Glutamatergic neuron (in vitro differentiated cells): ENCODE results near the gene NFATC2. TPM values are rescaled to one million over a fixed set of nuclear protein-coding genes. Genes with fewer than 3 reads are reported as not detected.

Experiments
- DNase-seq: peaks from one replicate; pipeline ENCODE4 v3.0.0; 2022
- H3K27ac Mint-ChIP-seq: one replicate; pipeline ENCODE4 v1.8.0; 2020; ENCODE audit warnings: mild to moderate bottlenecking, mixed read lengths, inconsistent platforms; ENCODE audit not compliant: unreplicated experiment
- H3K27me3 Mint-ChIP-seq: one replicate; pipeline ENCODE4 v1.8.0; 2020; ENCODE audit warnings: mild to moderate bottlenecking, moderate library complexity, mixed read lengths, inconsistent platforms; ENCODE audit not compliant: unreplicated experiment
- H3K36me3 Mint-ChIP-seq: one replicate; pipeline ENCODE4 v1.8.0; 2020; ENCODE audit warnings: mild to moderate bottlenecking, mixed read lengths, inconsistent platforms; ENCODE audit not compliant: unreplicated experiment
- H3K4me1 Mint-ChIP-seq: one replicate; pipeline ENCODE4 v1.8.0; 2020; ENCODE audit warnings: mild to moderate bottlenecking, low read depth, mixed read lengths, inconsistent platforms; ENCODE audit not compliant: unreplicated experiment
- H3K4me3 Mint-ChIP-seq: one replicate; pipeline ENCODE4 v1.8.0; 2020; ENCODE audit warnings: mild to moderate bottlenecking, mixed read lengths, inconsistent platforms; ENCODE audit not compliant: unreplicated experiment
- H3K9me3 Mint-ChIP-seq: one replicate; pipeline ENCODE4 v1.8.0; 2020; ENCODE audit warnings: mild to moderate bottlenecking, moderate library complexity, mixed read lengths, inconsistent platforms; ENCODE audit not compliant: unreplicated experiment
- CTCF ChIP-seq: fragments of 200-600 bp; sonication (generic); IDR thresholded peaks from one replicate; pipeline ENCODE4 v1.5.0; 2021; ENCODE audit not compliant: partially characterized antibody, unreplicated experiment
- total RNA-seq: library from RNA; stranded (reverse); fragmentation: NEBNext Ultra II Directional; extraction: Animal tissue kit (Norgen Biotek cat#: 25700); gene quantifications from one replicate; pipeline ENCODE4 v1.2.1, GENCODE V29; 2021; ENCODE audit not compliant: unreplicated experiment

NFATC2 gene
- total RNA-seq, 1 donor from 2014 or later = not detected

- no peak for TF ChIP-seq CTCF
- Mint-ChIP-seq H3K36me3 (no peaks in the 10 kb centered on the region), H3K4me1 (peaks cover 2% of the 10 kb centered on the region), H3K4me3 (no peak overlapping the region), H3K9me3 (peaks cover 5% of the 10 kb centered on the region), H3K27ac (no peak overlapping the region), H3K27me3 (peaks cover 6% of the 10 kb centered on the region)
- no peak for DNase-seq
Observed at GRCh38 chr20:51381557-51381956, 161.0 kb downstream of the NFATC2 start.

- peaks cover 5% of the 10 kb centered on the region for H3K9me3 Mint-ChIP-seq
- no peak overlapping the region for H3K4me3 Mint-ChIP-seq
- H3K27ac Mint-ChIP-seq = no peak overlapping the region
- H3K4me1 Mint-ChIP-seq = peaks cover 2% of the 10 kb centered on the region
- DNase-seq = no peak
- no peak for TF ChIP-seq CTCF
- peaks cover 6% of the 10 kb centered on the region for H3K27me3 Mint-ChIP-seq
- no peaks in the 10 kb centered on the region for H3K36me3 Mint-ChIP-seq
Observed at GRCh38 chr20:51380401-51381385, 161.8 kb downstream of the NFATC2 start.

DNA sequence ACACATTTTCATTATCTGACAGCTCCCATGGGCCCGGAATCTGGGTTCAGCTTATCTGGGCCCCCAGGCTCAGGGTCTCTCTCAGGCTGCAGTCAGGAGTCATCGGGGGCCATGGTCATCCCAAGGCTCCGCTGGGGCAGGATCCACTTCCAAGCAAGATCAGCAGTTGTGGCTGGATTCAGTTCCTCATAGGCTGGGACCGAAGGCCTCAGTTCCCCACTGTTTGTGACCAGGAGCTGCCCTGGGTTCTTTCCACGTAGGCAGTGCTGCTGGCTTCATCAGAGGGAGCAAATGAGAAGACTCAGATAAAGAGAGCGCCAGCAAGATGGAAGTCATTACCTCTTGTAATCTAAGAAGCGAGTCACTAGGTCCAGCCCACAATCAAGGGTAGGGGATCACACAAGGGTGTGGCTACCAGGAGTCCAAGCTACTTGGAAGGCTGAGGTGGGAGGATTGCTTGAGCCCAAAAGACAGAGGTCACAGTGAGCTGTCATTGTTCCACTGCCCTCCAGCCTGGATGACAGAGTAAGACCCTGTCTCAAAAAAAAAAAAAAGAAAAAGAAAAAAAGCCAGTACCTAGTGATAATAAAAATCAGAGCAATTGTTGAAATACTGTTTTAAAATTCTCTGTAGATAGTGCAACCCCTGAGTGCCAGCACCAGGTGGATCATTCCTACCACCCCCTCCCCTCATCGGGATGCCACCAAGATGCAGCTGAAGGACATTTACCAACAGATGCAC lies 162.7 kb downstream of the NFATC2 start:
- Mint-ChIP-seq H3K4me3 (no peak overlapping the region), H3K27ac (no peak overlapping the region), H3K27me3 (peaks cover 6% of the 10 kb centered on the region), H3K9me3 (peaks cover 5% of the 10 kb centered on the region), H3K4me1 (peaks cover 2% of the 10 kb centered on the region), H3K36me3 (no peaks in the 10 kb centered on the region)
- TF ChIP-seq CTCF = no peak
- DNase-seq = no peak

GRCh38 chr20:51378171-51378928 lies 164.2 kb downstream of the NFATC2 start:
- Mint-ChIP-seq H3K4me1 (peaks cover 2% of the 10 kb centered on the region), H3K4me3 (no peak overlapping the region), H3K9me3 (peaks cover 5% of the 10 kb centered on the region), H3K27me3 (peaks cover 2% of the 10 kb centered on the region), H3K36me3 (no peaks in the 10 kb centered on the region), H3K27ac (no peak overlapping the region)
- no peak for TF ChIP-seq CTCF
- no peak for DNase-seq
